Activated gamma-delta T cell treated with anti-CD3 and anti-CD28 coated beads, Interleukin-2, amount 50 U/mL, for 16 hours (primary cell): ENCODE measurements around the gene CERKL.
"Not testable (repeated sequence)": the region's sequence is repeated elsewhere in the genome, so short reads cannot be mapped to it uniquely, and the experiment has no call there.

Experiments used
- DNase-seq: peaks from one replicate; pipeline ENCODE4 v3.0.0-alpha.2; 2020; ENCODE audit warnings: low read depth

The CERKL gene

GRCh38 chr2:181656450-181657291 is at the start of gene CERKL:
CERKL (minus strand) TSS chr2:181657105; CDS start chr2:181657006, 99 bp downstream.
- DNase-seq, result no peak

- not testable (repeated sequence) for DNase-seq
These were observed 45.6 kb upstream of the CERKL start for GRCh38 chr2:181702519-181702918.

GRCh38 chr2:181698223-181698622 is 41.3 kb upstream of the CERKL start:
- DNase-seq, result no peak

GRCh38 chr2:181697571-181697970 is 40.7 kb upstream of the CERKL start:
- no peak for DNase-seq

GRCh38 chr2:181697126-181697525 is 40.2 kb upstream of the CERKL start:
- no peak for DNase-seq

- DNase-seq, result no peak
These were observed 37.4 kb upstream of the CERKL start for GRCh38 chr2:181694271-181694670.

GRCh38 chr2:181690860-181691259 is 34.0 kb upstream of the CERKL start:
- DNase-seq, result no peak

- no peak for DNase-seq
These were observed 29.8 kb upstream of the CERKL start for GRCh38 chr2:181686576-181687185.

GRCh38 chr2:181685150-181685688 is 28.3 kb upstream of the CERKL start:
- DNase-seq, result no peak

- no peak for DNase-seq
These were observed 27.7 kb upstream of the CERKL start for GRCh38 chr2:181684454-181685149.

GRCh38 chr2:181683518-181684453 is 26.9 kb upstream of the CERKL start:
- no peak for DNase-seq

GRCh38 chr2:181682795-181683517 is 26.1 kb upstream of the CERKL start:
- no peak for DNase-seq

- no peak for DNase-seq
These were observed 25.3 kb upstream of the CERKL start for GRCh38 chr2:181682026-181682789.

GRCh38 chr2:181680937-181681811 is 24.3 kb upstream of the CERKL start:
- no peak for DNase-seq

GRCh38 chr2:181680055-181680936 is 23.4 kb upstream of the CERKL start, which contains the start of gene NEUROD1:
NEUROD1 (minus strand) TSS chr2:181680517; CDS start chr2:181678860, 1,657 bp downstream.
- DNase-seq, result no peak

- no peak for DNase-seq
These were observed 22.7 kb upstream of the CERKL start for GRCh38 chr2:181679544-181679979.

- DNase-seq, result no peak
These were observed 22.1 kb upstream of the CERKL start for GRCh38 chr2:181678861-181679543.
